GM19438 (cell line): ENCODE data around the gene SNRNP200.
"Not testable (repeated sequence)": the region's sequence is repeated elsewhere in the genome, so short reads cannot be mapped to it uniquely, and the experiment has no call there.

ENCODE experiments used
- ATAC-seq: cut with Tn5 transposase; IDR thresholded peaks from one replicate; pipeline ENCODE4 v1.9.1; 2021; ENCODE audit warnings: low read depth; ENCODE audit not compliant: unreplicated experiment

The SNRNP200 gene

GRCh38 chr2:96276787-96277499 lies 28.4 kb downstream of the SNRNP200 start:
- no peak for ATAC-seq

GRCh38 chr2:96274355-96275056 lies 30.8 kb downstream of the SNRNP200 start:
- ATAC-seq = no peak

- no peak for ATAC-seq
Observed at GRCh38 chr2:96273763-96274162, 31.6 kb downstream of the SNRNP200 start.

GRCh38 chr2:96271995-96272394 lies 33.4 kb downstream of the SNRNP200 start:
- ATAC-seq = no peak

GRCh38 chr2:96267159-96267971 lies 38.0 kb downstream of the SNRNP200 start:
- ATAC-seq = no peak

- ATAC-seq = peak; percentile 90
Observed at GRCh38 chr2:96265840-96266679, 39.3 kb downstream of the SNRNP200 start, which contains the start of the genes CIAO1 and TMEM127. Gene CIAO1 (plus strand): TSS chr2:96266225. CDS start chr2:96266351, 126 bp downstream. Gene TMEM127 (minus strand): TSS chr2:96265997. CDS start chr2:96265381, 616 bp downstream.

- ATAC-seq = peak; percentile 27
Observed at GRCh38 chr2:96265349-96265839, 40.0 kb downstream of the SNRNP200 start.

- ATAC-seq = no peak
Observed at GRCh38 chr2:96264656-96265348, 40.5 kb downstream of the SNRNP200 start.

- no peak for ATAC-seq
Observed at GRCh38 chr2:96264086-96264485, 41.3 kb downstream of the SNRNP200 start.

GRCh38 chr2:96262306-96262705 lies 43.0 kb downstream of the SNRNP200 start:
- ATAC-seq = no peak

GRCh38 chr2:96261328-96262003 lies 43.9 kb downstream of the SNRNP200 start:
- ATAC-seq = no peak

GRCh38 chr2:96260387-96261260 lies 44.7 kb downstream of the SNRNP200 start:
- no peak for ATAC-seq

GRCh38 chr2:96259497-96259921 lies 45.8 kb downstream of the SNRNP200 start:
- ATAC-seq = no peak

- no peak for ATAC-seq
Observed at GRCh38 chr2:96258166-96259022, 47.0 kb downstream of the SNRNP200 start.

GRCh38 chr2:96257744-96258143 lies 47.6 kb downstream of the SNRNP200 start:
- ATAC-seq = not testable (repeated sequence)

- no peak for ATAC-seq
Observed at GRCh38 chr2:96256611-96257113, 48.7 kb downstream of the SNRNP200 start.

- ATAC-seq = no peak
Observed at GRCh38 chr2:96254571-96254970, 50.8 kb downstream of the SNRNP200 start.
